CD14-positive monocyte (primary cell): Measurements from ENCODE around the gene SCAF4. TPM values are rescaled to one million over a fixed set of nuclear protein-coding genes. Genes with fewer than 3 reads are reported as not detected.

ENCODE experiments used
- DNase-seq, 3 donors: peaks; one replicate each; pipeline ENCODE4 v3.0.0-alpha.2; 2011 to 2022
- H2AFZ ChIP-seq: 2 replicates; pipeline ENCODE4 v1.6.0; 2012; ENCODE audit warnings: mild to moderate bottlenecking, low read depth, low read length, inconsistent platforms; ENCODE audit not compliant: insufficient read depth, poor library complexity, severe bottlenecking
- H3K27ac ChIP-seq, 2 donors: 1 replicate in 1 of 2; 2 replicates in 1 of 2; pipeline ENCODE4 v1.5.1; 2012 to 2013; ENCODE audit warnings: low read length in 2 of 2, control low read depth in 1 of 2, inconsistent platforms in 1 of 2, low read depth in 1 of 2, mild to moderate bottlenecking in 1 of 2
- H3K27me3 ChIP-seq, 2 donors: one replicate each; pipeline versions ENCODE4 v1.6.0 to v1.6.1; 2011 to 2013; ENCODE audit warnings: low read length in 2 of 2; ENCODE audit not compliant: control insufficient read depth in 2 of 2, insufficient read depth in 2 of 2
- H3K36me3 ChIP-seq, 2 donors: replicated peaks in 1 of 2; 1 replicate in 1 of 2; 2 replicates in 1 of 2; pipeline versions ENCODE4 v1.5.1 to v1.6.1; 2012 to 2013; ENCODE audit warnings: low read length in 2 of 2, control low read depth in 1 of 2, inconsistent platforms in 1 of 2, mild to moderate bottlenecking in 1 of 2; ENCODE audit not compliant: insufficient read depth in 2 of 2, control insufficient read depth in 1 of 2
- H3K4me1 ChIP-seq, 2 donors: 1 replicate in 1 of 2; 2 replicates in 1 of 2; pipeline versions ENCODE4 v1.5.1 to v1.6.1; 2012 to 2013; ENCODE audit warnings: low read length in 2 of 2, control low read depth in 1 of 2, inconsistent platforms in 1 of 2, mild to moderate bottlenecking in 1 of 2, moderate library complexity in 1 of 2; ENCODE audit not compliant: insufficient read depth in 2 of 2, control insufficient read depth in 1 of 2
- H3K4me2 ChIP-seq: replicated peaks from 2 replicates; pipeline ENCODE3; 2012; ENCODE audit warnings: low read length, moderate library complexity, mild to moderate bottlenecking; ENCODE audit not compliant: poor library complexity, severe bottlenecking; ENCODE audit errors: extremely low read depth
- H3K4me3 ChIP-seq, 3 experiments: fragments of 200-600 bp in 1 of 3; sonication (generic) in 1 of 3; replicated peaks in 1 of 3; 1 replicate in 2 of 3; 2 replicates in 1 of 3; pipeline ENCODE4 v1.5.1; 2011 to 2013; ENCODE audit warnings: low read length in 3 of 3, mild to moderate bottlenecking in 3 of 3, control low read depth in 2 of 3, low read depth in 2 of 3, inconsistent platforms in 1 of 3, moderate library complexity in 1 of 3
- H3K79me2 ChIP-seq: 2 replicates; pipeline ENCODE4 v1.6.0; 2012; ENCODE audit warnings: mild to moderate bottlenecking, control low read depth, inconsistent platforms, low read length, moderate library complexity; ENCODE audit not compliant: insufficient read depth
- H3K9ac ChIP-seq: 2 replicates; pipeline ENCODE4 v1.6.0; 2017; ENCODE audit warnings: low read length, mild to moderate bottlenecking; ENCODE audit not compliant: insufficient read depth, poor library complexity, severe bottlenecking
- H3K9me3 ChIP-seq, 2 donors: replicated peaks in 1 of 2; 1 replicate in 1 of 2; 2 replicates in 1 of 2; pipeline versions ENCODE4 v1.5.1 to v1.6.1; 2012 to 2013; ENCODE audit warnings: low read length in 2 of 2, control low read depth in 1 of 2; ENCODE audit not compliant: control insufficient read depth in 1 of 2, insufficient read depth in 1 of 2
- H4K20me1 ChIP-seq: 2 replicates; pipeline ENCODE4 v1.6.0; 2012; ENCODE audit warnings: mild to moderate bottlenecking, low read length, control low read depth, moderate library complexity; ENCODE audit not compliant: insufficient read depth
- H3K27ac Mint-ChIP-seq, 7 donors: one replicate each; pipeline ENCODE4 v1.8.0; 2020; ENCODE audit warnings: mild to moderate bottlenecking in 7 of 7, mixed read lengths in 7 of 7, moderate library complexity in 6 of 7, inconsistent platforms in 2 of 7
- H3K27me3 Mint-ChIP-seq, 3 donors: one replicate each; pipeline ENCODE4 v1.8.0; 2021 to 2022; ENCODE audit warnings: low read depth in 3 of 3, mild to moderate bottlenecking in 3 of 3, mixed read lengths in 3 of 3, moderate library complexity in 3 of 3, inconsistent platforms in 1 of 3
- H3K36me3 Mint-ChIP-seq, 2 donors: one replicate each; pipeline ENCODE4 v1.8.0; 2020; ENCODE audit warnings: mixed read lengths in 2 of 2, inconsistent platforms in 1 of 2, mild to moderate bottlenecking in 1 of 2
- H3K4me1 Mint-ChIP-seq: one replicate; pipeline ENCODE4 v1.8.0; 2020; ENCODE audit warnings: mild to moderate bottlenecking, mixed read lengths
- H3K4me3 Mint-ChIP-seq, 2 donors: one replicate each; pipeline ENCODE4 v1.8.0; 2020; ENCODE audit warnings: mild to moderate bottlenecking in 2 of 2, mixed read lengths in 2 of 2, moderate library complexity in 1 of 2
- H3K9me3 Mint-ChIP-seq, 7 donors: one replicate each; pipeline ENCODE4 v1.8.0; 2020 to 2022; ENCODE audit warnings: mixed read lengths in 7 of 7, mild to moderate bottlenecking in 6 of 7, moderate library complexity in 6 of 7, inconsistent platforms in 2 of 7
- WGBS: methylation state at CpG from one replicate; pipeline ENCODE4 v1.1.5; 2013; ENCODE audit warnings: missing lambda C conversion rate; ENCODE audit not compliant: insufficient coverage; 5-methylcytosine and 5-hydroxymethylcytosine counted together
- intact Hi-C, 2 donors: fragments of 100-400 bp; cut with micrococcal nuclease; formaldehyde crosslinking; loops; one replicate each; pipeline versions ENCODE4 v1.15.0 to v1.15.1; 2023
- polyA plus RNA-seq, 3 donors: library from polyadenylated mRNA; depleted of rRNA in 1 of 3; unstranded in 2 of 3; stranded (reverse) in 1 of 3; fragments of 300-500 nt in 2 of 3; fragments of >200 nt in 1 of 3; fragmentation: Illumina TruSeq in 2 of 3; gene quantifications; 1 replicate in 2 of 3; 2 replicates in 1 of 3; pipeline ENCODE4 v1.2.3, GENCODE V29; 2012 to 2021
- TF ChIP-seq, protein P1 (sequence below): fragments of 200-600 bp; IDR thresholded peaks from one replicate; pipeline ENCODE4 v1.8.0; 2022; ENCODE audit warnings: antibody characterized with exemption, mild to moderate bottlenecking

The SCAF4 gene
- polyA plus RNA-seq, 3 donors, result 4.6 to 28.7 (median 11.3) TPM

DNA sequence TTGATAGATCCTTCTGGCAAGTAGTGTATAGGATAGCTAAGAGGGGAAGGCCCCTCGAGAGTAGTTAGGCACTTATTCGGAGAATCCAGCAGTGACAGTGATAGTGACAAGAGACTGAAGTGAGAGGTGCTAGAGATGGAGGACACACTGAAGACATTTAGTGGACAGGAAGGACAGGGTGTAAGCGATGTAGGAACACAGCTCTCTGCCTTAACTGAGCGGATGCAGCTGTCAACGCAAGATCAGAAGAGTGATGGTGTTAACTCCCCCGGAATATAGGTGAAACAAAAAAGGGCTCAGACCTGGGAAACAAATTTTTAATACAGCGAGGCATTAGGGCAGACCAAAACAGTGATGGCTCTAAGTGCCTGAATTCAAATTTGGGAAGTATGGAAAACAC, 56.6 kb downstream of the SCAF4 start:
- H3K4me3 Mint-ChIP-seq, result no peak overlapping the region
- H3K4me1 Mint-ChIP-seq, result no peaks in the 10 kb centered on the region
- H3K27ac Mint-ChIP-seq, result no peak overlapping the region
- H4K20me1 ChIP-seq, result peaks cover 3% of the 10 kb centered on the region
- H3K36me3 ChIP-seq, result peaks cover 31 to 55% of the 10 kb centered on the region in 2 donors
- no peak overlapping the region for H3K4me2 ChIP-seq
- no peak for DNase-seq
- H3K36me3 Mint-ChIP-seq, result peaks cover 21 to 30% of the 10 kb centered on the region in 2 donors
- H3K4me3 ChIP-seq, result no peak overlapping the region
- no peaks in the 10 kb centered on the region for H3K9me3 ChIP-seq
- WGBS, result 100% methylated on average over 6 of the region's 7 CpGs
- H3K27me3 Mint-ChIP-seq, result no peaks in the 10 kb centered on the region
- intact Hi-C loops, result no loop called here
- TF ChIP-seq, protein P1, sequence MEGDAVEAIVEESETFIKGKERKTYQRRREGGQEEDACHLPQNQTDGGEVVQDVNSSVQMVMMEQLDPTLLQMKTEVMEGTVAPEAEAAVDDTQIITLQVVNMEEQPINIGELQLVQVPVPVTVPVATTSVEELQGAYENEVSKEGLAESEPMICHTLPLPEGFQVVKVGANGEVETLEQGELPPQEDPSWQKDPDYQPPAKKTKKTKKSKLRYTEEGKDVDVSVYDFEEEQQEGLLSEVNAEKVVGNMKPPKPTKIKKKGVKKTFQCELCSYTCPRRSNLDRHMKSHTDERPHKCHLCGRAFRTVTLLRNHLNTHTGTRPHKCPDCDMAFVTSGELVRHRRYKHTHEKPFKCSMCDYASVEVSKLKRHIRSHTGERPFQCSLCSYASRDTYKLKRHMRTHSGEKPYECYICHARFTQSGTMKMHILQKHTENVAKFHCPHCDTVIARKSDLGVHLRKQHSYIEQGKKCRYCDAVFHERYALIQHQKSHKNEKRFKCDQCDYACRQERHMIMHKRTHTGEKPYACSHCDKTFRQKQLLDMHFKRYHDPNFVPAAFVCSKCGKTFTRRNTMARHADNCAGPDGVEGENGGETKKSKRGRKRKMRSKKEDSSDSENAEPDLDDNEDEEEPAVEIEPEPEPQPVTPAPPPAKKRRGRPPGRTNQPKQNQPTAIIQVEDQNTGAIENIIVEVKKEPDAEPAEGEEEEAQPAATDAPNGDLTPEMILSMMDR, result no peak
- H3K27ac ChIP-seq, result no peak overlapping the region
- no peak overlapping the region for H3K9ac ChIP-seq
- no peaks in the 10 kb centered on the region for H3K27me3 ChIP-seq
- no peak overlapping the region for H2AFZ ChIP-seq
- no peaks in the 10 kb centered on the region for H3K4me1 ChIP-seq
- no peaks in the 10 kb centered on the region for H3K79me2 ChIP-seq
- no peaks in the 10 kb centered on the region for H3K9me3 Mint-ChIP-seq

DNA sequence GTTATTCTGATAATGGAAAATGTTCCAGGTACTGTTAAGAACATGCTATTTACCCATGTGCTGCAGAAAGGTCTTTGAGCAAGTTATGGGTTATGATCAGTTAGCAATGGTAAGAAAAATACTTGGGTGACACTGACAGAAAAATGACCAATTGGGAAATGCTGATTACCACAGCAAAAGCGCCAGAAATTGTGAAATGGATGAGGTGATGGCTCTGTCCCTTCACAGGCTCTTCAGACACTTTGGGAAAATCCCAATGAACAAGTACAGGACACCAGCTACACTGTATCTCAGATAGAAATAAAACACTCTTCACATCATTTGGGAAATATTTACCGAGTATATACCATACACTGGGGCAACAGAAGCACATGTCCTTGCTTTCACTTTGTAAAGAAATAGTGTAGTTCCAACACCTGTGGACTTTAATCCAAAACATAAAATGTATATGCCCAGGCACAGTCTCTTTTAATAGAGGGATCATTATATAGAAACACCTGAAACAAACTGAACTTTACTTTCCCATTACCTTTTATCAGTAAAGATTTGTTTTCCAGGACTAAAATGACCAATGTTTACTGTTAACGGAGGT, 58.5 kb downstream of the SCAF4 start:
- Mint-ChIP-seq H3K27me3 (no peaks in the 10 kb centered on the region), H3K4me3 (no peak overlapping the region), H3K36me3 (peaks cover 25 to 31% of the 10 kb centered on the region in 2 donors), H3K4me1 (peaks cover 7% of the 10 kb centered on the region), H3K9me3 (no peaks in the 10 kb centered on the region), H3K27ac (no peak overlapping the region)
- intact Hi-C loops, result no loop called here
- Histone ChIP-seq H3K4me2 (no peak overlapping the region), H3K27me3 (no peaks in the 10 kb centered on the region), H3K9ac (no peak overlapping the region), H2AFZ (no peak overlapping the region), H3K9me3 (no peaks in the 10 kb centered on the region), H3K36me3 (peaks cover 18 to 54% of the 10 kb centered on the region in 2 donors), H3K27ac (no peak overlapping the region), H3K4me1 (peaks cover 2 to 3% of the 10 kb centered on the region in 2 donors), H3K79me2 (no peaks in the 10 kb centered on the region), H4K20me1 (peaks cover 6% of the 10 kb centered on the region), H3K4me3 (no peak overlapping the region)
- DNase-seq, result peak in 1 of 3 donors; percentile 11
- TF ChIP-seq, protein P1, result no peak
- no CpG with 5 or more reads among the region's 3 CpGs for WGBS
